HCT116 (cell line): ENCODE measurements around the gene CFAP57. TPM values are rescaled to one million over a fixed set of nuclear protein-coding genes. Genes with fewer than 3 reads are reported as not detected.

Experiments
- ATAC-seq: fragments of 200-7000 bp; cut with Tn5 transposase; 2 replicates; pipeline ENCODE4 v1.9.1; 2020; ENCODE audit warnings: mild to moderate bottlenecking, moderate library complexity
- BruUV-seq: library from RNA; stranded (reverse); fragments of 400-500 nt; replicated peaks from 2 replicates; lab custom pipeline; 2021; lab: Mats Ljungman, UMichigan
- CTCF ChIA-PET: fragments of 300-600 bp; sonication (Branson Sonifier 250); formaldehyde crosslinking; loops from one replicate; lab custom pipeline; 2021; ENCODE audit warnings: antibody characterized with exemption; lab: Charles Lee
- POLR2A ChIA-PET: fragments of 300-600, 350-600 bp; sonication (Branson Sonifier 250); formaldehyde crosslinking; loops from one replicate; lab custom pipeline; 2021; ENCODE audit warnings: antibody characterized with exemption; lab: Charles Lee
- RAD21 ChIA-PET, 2 experiments: fragments of 300-600 bp; sonication (Branson Sonifier 250); formaldehyde crosslinking; loops; one replicate each; lab custom pipeline; 2023; ENCODE audit warnings: low total read pairs in 2 of 2; ENCODE audit not compliant: uncharacterized antibody in 2 of 2, unreplicated experiment in 2 of 2, low non-redundant PET in 1 of 2; lab: Charles Lee
- DNase-seq: peaks from one replicate; pipeline ENCODE4 v3.0.0-alpha.2; 2010; ENCODE audit warnings: low read depth, low spot score
- H2AFZ ChIP-seq: fragments of 200-600 bp; shearing (Covaris generic), sonication (generic); 2 replicates; pipeline ENCODE4 v1.6.1; 2017; ENCODE audit warnings: low read depth, mixed run types, mixed read lengths, antibody characterized with exemption, low read length; ENCODE audit not compliant: poor library complexity, severe bottlenecking
- H3K27ac ChIP-seq: 2 replicates; pipeline ENCODE4 v1.5.1; 2012; ENCODE audit warnings: low read depth, low read length
- H3K27me3 ChIP-seq: fragments of 200-600 bp; sonication (generic); 2 replicates; pipeline ENCODE4 v1.6.1; 2016; ENCODE audit warnings: mixed run types, low read length, mixed read lengths; ENCODE audit not compliant: insufficient read depth
- H3K36me3 ChIP-seq, 2 experiments: fragments of 200-500 bp in 1 of 2; fragments of 200-600 bp in 1 of 2; sonication (Bioruptor generic) in 1 of 2; sonication (generic) in 1 of 2; 2 replicates each; pipeline versions ENCODE4 v1.5.1 to v1.6.1; 2014 to 2016; ENCODE audit warnings: low read length in 2 of 2, inconsistent platforms in 1 of 2, mixed read lengths in 1 of 2, mixed run types in 1 of 2; ENCODE audit not compliant: insufficient read depth in 2 of 2, control insufficient read depth in 1 of 2
- H3K4me1 ChIP-seq, 2 experiments: fragments of 200-600 bp in 1 of 2; sonication (generic) in 1 of 2; 2 replicates each; pipeline versions ENCODE4 v1.5.1 to v1.6.1; 2012 to 2017; ENCODE audit warnings: low read length in 2 of 2, inconsistent platforms in 1 of 2, mild to moderate bottlenecking in 1 of 2, mixed read lengths in 1 of 2, mixed run types in 1 of 2, moderate library complexity in 1 of 2; ENCODE audit not compliant: insufficient read depth in 2 of 2, control insufficient read depth in 1 of 2
- H3K4me2 ChIP-seq: fragments of 200-600 bp; sonication (generic); 2 replicates; pipeline ENCODE4 v1.6.1; 2017; ENCODE audit warnings: mixed run types, low read length, mixed read lengths
- H3K4me3 ChIP-seq, 2 experiments: fragments of 200-600 bp in 1 of 2; sonication (generic) in 1 of 2; replicated peaks in 1 of 2; 2 replicates each; pipeline ENCODE4 v1.5.1; 2011 to 2016; ENCODE audit warnings: low read length in 2 of 2, control low read depth in 1 of 2, low read depth in 1 of 2, mild to moderate bottlenecking in 1 of 2, mixed read lengths in 1 of 2, mixed run types in 1 of 2
- H3K79me2 ChIP-seq: fragments of 200-600 bp; sonication (generic); 2 replicates; pipeline ENCODE4 v1.6.1; 2017; ENCODE audit warnings: mild to moderate bottlenecking, mixed run types, low read length, moderate library complexity, mixed read lengths; ENCODE audit not compliant: insufficient read depth
- H3K9ac ChIP-seq: fragments of 200-600 bp; sonication (generic); 2 replicates; pipeline ENCODE4 v1.6.1; 2016; ENCODE audit warnings: low read length, mixed read lengths
- H3K9me2 ChIP-seq: fragments of 200-600 bp; sonication (generic), shearing (Covaris generic); 2 replicates; pipeline ENCODE4 v1.6.1; 2017; ENCODE audit warnings: mixed run types, mild to moderate bottlenecking, moderate library complexity; ENCODE audit not compliant: insufficient read depth
- H3K9me3 ChIP-seq, 2 experiments: fragments of 200-500 bp in 1 of 2; fragments of 200-600 bp in 1 of 2; sonication (Bioruptor generic) in 1 of 2; sonication (generic) in 1 of 2; 2 replicates each; pipeline ENCODE4 v1.6.1; 2014 to 2017; ENCODE audit warnings: low read length in 2 of 2, mixed read lengths in 2 of 2, inconsistent platforms in 1 of 2, low read depth in 1 of 2, mild to moderate bottlenecking in 1 of 2, mixed run types in 1 of 2, moderate library complexity in 1 of 2; ENCODE audit not compliant: control insufficient read depth in 1 of 2, insufficient read depth in 1 of 2
- H4K20me1 ChIP-seq: fragments of 200-600 bp; sonication (generic), shearing (Covaris generic); 2 replicates; pipeline ENCODE4 v1.6.1; 2017; ENCODE audit warnings: mixed run types, mild to moderate bottlenecking, moderate library complexity; ENCODE audit not compliant: insufficient read depth
- CEBPB ChIP-seq: IDR thresholded peaks from 2 replicates; pipeline ENCODE4 v1.6.1; 2012; ENCODE audit warnings: low read depth
- CTCF ChIP-seq, 3 experiments: fragments of 200-600 bp in 1 of 3; sonication (generic) in 1 of 3; IDR thresholded peaks in 2 of 3; conservative IDR thresholded peaks in 1 of 3; 2 replicates each; pipeline ENCODE4 v1.5.1; 2012 to 2017; ENCODE audit warnings: low read depth in 2 of 3, low read length in 2 of 3, antibody characterized with exemption in 1 of 3, borderline replicate concordance in 1 of 3, control low read depth in 1 of 3, mild to moderate bottlenecking in 1 of 3, mixed read lengths in 1 of 3, mixed run types in 1 of 3, moderate library complexity in 1 of 3; ENCODE audit not compliant: insufficient read depth in 1 of 3
- EGR1 ChIP-seq: IDR thresholded peaks from 2 replicates; pipeline ENCODE4 v1.6.1; 2012; ENCODE audit warnings: low read depth
- ELF1 ChIP-seq: IDR thresholded peaks from 2 replicates; pipeline ENCODE4 v1.6.1; 2012; ENCODE audit warnings: low read depth, borderline replicate concordance
- JUND ChIP-seq: IDR thresholded peaks from 2 replicates; pipeline ENCODE4 v1.6.1; 2012
- POLR2A ChIP-seq: IDR thresholded peaks from 2 replicates; pipeline ENCODE4 v1.7.0; 2011; ENCODE audit warnings: borderline replicate concordance; ENCODE audit not compliant: insufficient read depth, insufficient read length; ENCODE audit errors: extremely low read depth
- RAD21 ChIP-seq: IDR thresholded peaks from 2 replicates; pipeline ENCODE4 v1.6.1; 2012; ENCODE audit warnings: low read depth, mild to moderate bottlenecking
- SRF ChIP-seq: IDR thresholded peaks from 2 replicates; pipeline ENCODE4 v1.6.1; 2012; ENCODE audit warnings: low read depth
- TCF7L2 ChIP-seq: IDR thresholded peaks from 2 replicates; pipeline ENCODE4 v1.7.0; 2011; ENCODE audit warnings: borderline replicate concordance, inconsistent platforms; ENCODE audit not compliant: insufficient read depth, insufficient read length; ENCODE audit errors: extremely low read depth
- YY1 ChIP-seq: IDR thresholded peaks from 2 replicates; pipeline ENCODE4 v1.6.1; 2011; ENCODE audit warnings: low read length, low read depth, moderate library complexity, mild to moderate bottlenecking; ENCODE audit not compliant: insufficient replicate concordance; ENCODE audit errors: extremely low read depth
- ZFX ChIP-seq: fragments of 450-650 bp; IDR thresholded peaks from 2 replicates; pipeline ENCODE4 v1.6.1; 2017
- intact Hi-C: fragments of 100-400 bp; cut with micrococcal nuclease; formaldehyde crosslinking; loops from 2 replicates; pipeline ENCODE4 v1.10.0; 2022
- total RNA-seq: library from RNA; stranded (reverse); gene quantifications from one replicate; pipeline ENCODE4 v1.2.1, GENCODE V29; 2021; ENCODE audit not compliant: unreplicated experiment
- TF ChIP-seq, protein P1 (sequence below): IDR thresholded peaks from 2 replicates; pipeline ENCODE4 v1.6.1; 2012
- TF ChIP-seq, protein P2 (sequence below): IDR thresholded peaks from 2 replicates; pipeline ENCODE4 v1.6.1; 2012

Gene CFAP57
- total RNA-seq, 1 experiment from 2014 or later, result 0.49 TPM

DNA sequence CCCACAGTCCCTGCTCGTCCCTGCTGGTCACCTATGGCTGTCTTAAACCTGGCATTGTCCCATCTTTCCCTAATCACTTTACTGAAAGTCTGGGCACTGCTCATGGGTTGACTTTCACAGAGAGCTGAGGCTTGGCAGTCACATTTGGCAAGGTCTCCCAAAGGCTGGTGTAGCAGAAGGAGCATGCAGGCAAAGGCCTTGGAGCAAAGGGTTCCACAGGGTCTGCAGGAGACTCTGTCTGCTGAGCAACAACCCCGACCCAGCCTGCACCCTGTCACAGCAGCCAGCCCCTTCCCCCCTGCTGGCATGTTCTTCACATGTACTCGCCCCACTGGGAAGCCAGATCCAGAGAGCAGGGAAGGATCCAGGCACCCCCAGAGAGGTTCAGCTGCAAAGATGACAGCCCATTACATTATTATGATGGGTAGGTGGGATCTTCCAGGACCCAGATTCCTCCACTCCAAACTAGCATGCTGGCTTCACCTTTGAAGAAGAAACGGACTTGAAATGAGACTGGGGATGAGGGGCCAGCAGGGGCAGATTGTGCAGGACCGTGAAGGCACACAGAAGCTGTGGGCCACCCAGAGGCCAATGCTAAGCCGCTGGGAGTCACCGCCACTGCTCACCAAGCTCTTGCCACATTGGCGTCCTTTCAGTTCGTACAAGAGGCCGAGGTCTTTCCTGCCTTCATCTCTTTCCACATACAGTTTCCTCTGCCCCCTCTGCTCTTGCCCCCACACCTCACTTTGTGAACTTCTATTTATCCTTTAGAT is 83.5 kb downstream of the CFAP57 start:
- H3K9me3 ChIP-seq, result peaks cover 0 to 6% of the 10 kb centered on the region in 2 experiments; a peak in 2 of 4 replicates
- H3K36me3 ChIP-seq, result no peaks in the 10 kb centered on the region

More for the DNA sequence above, 83.5 kb downstream of the CFAP57 start:
- DNase-seq (no peak), ATAC-seq (no peak)
- CTCF ChIA-PET, result no interaction called here
- H2AFZ ChIP-seq, result no peak overlapping the region
- POLR2A ChIA-PET, result no interaction called here
- no peak overlapping the region for H3K9ac ChIP-seq
- TF ChIP-seq CTCF (IDR thresholded peaks at IDR 0.05 in 2 of 3, conservative IDR thresholded peaks at IDR 0.05 in 1 of 3; ENCODE audit: borderline replicate concordance in 1 of 3, insufficient read depth in 1 of 3, low read depth in 2 of 3, low read length in 2 of 3) (no peak), POLR2A (no peak), SRF (no peak), ZFX (no peak), ELF1 (no peak), TCF7L2 (no peak), JUND (no peak), RAD21 (no peak), CEBPB (no peak), EGR1 (no peak), YY1 (no peak)
- TF ChIP-seq, protein P1, sequence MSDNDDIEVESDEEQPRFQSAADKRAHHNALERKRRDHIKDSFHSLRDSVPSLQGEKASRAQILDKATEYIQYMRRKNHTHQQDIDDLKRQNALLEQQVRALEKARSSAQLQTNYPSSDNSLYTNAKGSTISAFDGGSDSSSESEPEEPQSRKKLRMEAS, result no peak
- TF ChIP-seq, protein P2, sequence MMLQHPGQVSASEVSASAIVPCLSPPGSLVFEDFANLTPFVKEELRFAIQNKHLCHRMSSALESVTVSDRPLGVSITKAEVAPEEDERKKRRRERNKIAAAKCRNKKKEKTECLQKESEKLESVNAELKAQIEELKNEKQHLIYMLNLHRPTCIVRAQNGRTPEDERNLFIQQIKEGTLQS, result no peak
- BruUV-seq, result no TSS peak
- H3K4me3 ChIP-seq, result no peak overlapping the region
- no peaks in the 10 kb centered on the region for H3K9me2 ChIP-seq
- no peak overlapping the region for H3K27ac ChIP-seq
- no peaks in the 10 kb centered on the region for H4K20me1 ChIP-seq
- H3K4me1 ChIP-seq, result no peaks in the 10 kb centered on the region
- intact Hi-C loops, result no loop called here
- no peak overlapping the region for H3K4me2 ChIP-seq
- RAD21 ChIA-PET, result no interaction called here
- H3K79me2 ChIP-seq, result no peaks in the 10 kb centered on the region
- H3K27me3 ChIP-seq, result no peaks in the 10 kb centered on the region
